Measurements from ENCODE around the gene APPL1.

APPL1 gene

DNA sequence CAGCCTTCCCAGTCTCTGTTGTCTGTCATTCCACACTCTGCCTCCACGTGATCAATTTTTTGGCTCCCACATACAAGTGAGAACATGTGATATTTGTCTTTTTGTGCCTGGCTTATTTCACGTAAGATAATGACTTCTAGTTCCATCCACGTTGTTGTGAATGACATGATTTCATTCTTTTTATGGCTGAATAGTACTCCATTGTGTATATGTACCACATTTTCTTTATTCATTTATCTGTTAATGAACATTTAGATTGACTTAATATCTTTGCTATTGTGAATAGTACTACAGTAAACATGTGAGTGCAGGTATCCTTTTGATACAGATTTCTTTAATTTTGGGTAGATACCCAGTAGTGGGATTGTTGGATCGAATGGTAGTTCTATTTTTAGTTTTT lies 33.6 kb downstream of the APPL1 start:
- no peak for DNase-seq
- peaks cover 7% of the 10 kb centered on the region; the same call in 1 of the 2 replicates for H3K36me3 ChIP-seq
- no peak overlapping the region for H3K4me3 ChIP-seq (ENCODE audit: low read depth, low read length)

DNA sequence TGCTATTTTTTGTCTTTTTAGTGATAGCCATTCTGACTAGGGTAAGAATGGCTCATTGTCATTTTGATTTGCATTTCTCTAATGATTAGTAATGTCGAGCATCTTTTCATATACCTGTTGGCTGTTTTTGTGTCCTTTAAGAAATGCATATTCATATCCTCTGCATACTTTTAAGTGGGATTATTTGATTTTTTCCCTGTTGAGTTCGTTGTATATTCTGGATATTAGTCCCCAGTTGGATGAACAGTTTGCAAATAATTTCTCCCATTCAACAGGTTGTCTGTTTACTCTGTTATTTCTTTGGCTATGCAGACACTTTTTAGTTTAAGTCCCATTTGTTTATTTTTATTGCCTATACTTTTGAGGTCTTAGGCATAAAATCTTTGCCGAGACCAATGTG lies 34.4 kb downstream of the APPL1 start:
- H3K4me1 ChIP-seq = no peaks in the 10 kb centered on the region
- no peak for DNase-seq
- no peaks in the 10 kb centered on the region for H3K27me3 ChIP-seq
- H3K4me3 ChIP-seq (ENCODE audit: low read depth, low read length) = no peak overlapping the region
- no peaks in the 10 kb centered on the region for H3K9me3 ChIP-seq
- H3K36me3 ChIP-seq = peaks cover 7% of the 10 kb centered on the region; the same call in 1 of the 2 replicates
- TF ChIP-seq, protein P1, sequence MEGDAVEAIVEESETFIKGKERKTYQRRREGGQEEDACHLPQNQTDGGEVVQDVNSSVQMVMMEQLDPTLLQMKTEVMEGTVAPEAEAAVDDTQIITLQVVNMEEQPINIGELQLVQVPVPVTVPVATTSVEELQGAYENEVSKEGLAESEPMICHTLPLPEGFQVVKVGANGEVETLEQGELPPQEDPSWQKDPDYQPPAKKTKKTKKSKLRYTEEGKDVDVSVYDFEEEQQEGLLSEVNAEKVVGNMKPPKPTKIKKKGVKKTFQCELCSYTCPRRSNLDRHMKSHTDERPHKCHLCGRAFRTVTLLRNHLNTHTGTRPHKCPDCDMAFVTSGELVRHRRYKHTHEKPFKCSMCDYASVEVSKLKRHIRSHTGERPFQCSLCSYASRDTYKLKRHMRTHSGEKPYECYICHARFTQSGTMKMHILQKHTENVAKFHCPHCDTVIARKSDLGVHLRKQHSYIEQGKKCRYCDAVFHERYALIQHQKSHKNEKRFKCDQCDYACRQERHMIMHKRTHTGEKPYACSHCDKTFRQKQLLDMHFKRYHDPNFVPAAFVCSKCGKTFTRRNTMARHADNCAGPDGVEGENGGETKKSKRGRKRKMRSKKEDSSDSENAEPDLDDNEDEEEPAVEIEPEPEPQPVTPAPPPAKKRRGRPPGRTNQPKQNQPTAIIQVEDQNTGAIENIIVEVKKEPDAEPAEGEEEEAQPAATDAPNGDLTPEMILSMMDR (IDR thresholded peaks at IDR 0.05; ENCODE audit: low read depth, low read length) = no peak

More for the DNA sequence above, 33.6 kb downstream of the APPL1 start:
- H3K4me1 ChIP-seq = no peaks in the 10 kb centered on the region
- TF ChIP-seq, protein P1 (IDR thresholded peaks at IDR 0.05; ENCODE audit: low read depth, low read length) = no peak
- H3K9me3 ChIP-seq = no peaks in the 10 kb centered on the region
- no peaks in the 10 kb centered on the region for H3K27me3 ChIP-seq

DNA sequence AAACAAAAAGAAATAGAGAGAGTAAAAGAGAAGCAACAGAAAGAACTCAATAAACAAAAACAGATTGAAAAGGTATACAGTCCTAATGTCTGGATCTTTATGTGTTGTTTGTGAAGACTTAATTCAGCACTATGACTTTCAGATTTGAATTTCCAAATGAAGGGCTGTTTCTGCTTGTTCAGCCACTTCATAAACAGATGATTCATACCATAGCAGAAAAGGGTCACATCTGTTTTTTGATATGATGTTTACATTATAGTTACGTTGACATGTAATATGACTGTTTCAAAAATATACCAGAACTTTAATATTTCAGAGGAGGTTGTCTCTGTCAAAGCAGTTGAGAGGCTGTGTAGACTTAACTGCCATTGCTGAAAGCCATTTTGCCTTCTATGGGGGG lies 40.9 kb downstream of the APPL1 start:
- H3K36me3 ChIP-seq = no peaks in the 10 kb centered on the region
- no peak overlapping the region for H3K4me3 ChIP-seq (ENCODE audit: low read depth, low read length)
- no peaks in the 10 kb centered on the region for H3K4me1 ChIP-seq
- no peaks in the 10 kb centered on the region for H3K27me3 ChIP-seq
- H3K9me3 ChIP-seq = no peaks in the 10 kb centered on the region
- TF ChIP-seq, protein P1 (IDR thresholded peaks at IDR 0.05; ENCODE audit: low read depth, low read length) = no peak
- no peak for DNase-seq

DNA sequence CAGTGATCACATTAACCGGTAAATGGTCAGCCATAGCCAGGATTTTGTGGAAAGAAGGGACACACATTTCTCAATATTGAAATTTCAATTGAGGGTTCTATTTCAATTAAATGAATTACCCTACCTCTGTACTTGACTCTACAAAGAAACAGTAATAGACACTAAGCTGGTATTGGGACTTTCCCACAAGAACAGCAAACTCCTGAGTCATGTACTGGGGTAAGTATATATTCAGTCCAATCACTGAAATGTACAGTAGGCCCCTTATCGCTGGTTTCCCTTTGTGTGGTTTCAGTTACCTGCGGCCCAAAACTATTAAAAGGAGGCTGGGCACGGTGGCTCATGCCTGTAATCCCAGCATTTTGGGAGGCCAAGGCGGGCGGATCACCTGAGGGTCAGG lies 47.3 kb downstream of the APPL1 start:
- H3K9me3 ChIP-seq = no peaks in the 10 kb centered on the region
- no peak for DNase-seq
- no peaks in the 10 kb centered on the region for H3K27me3 ChIP-seq
- no peak overlapping the region for H3K4me3 ChIP-seq (ENCODE audit: low read depth, low read length)
- no peaks in the 10 kb centered on the region for H3K36me3 ChIP-seq
- no peaks in the 10 kb centered on the region for H3K4me1 ChIP-seq
- TF ChIP-seq, protein P1 (IDR thresholded peaks at IDR 0.05; ENCODE audit: low read depth, low read length) = no peak

DNA sequence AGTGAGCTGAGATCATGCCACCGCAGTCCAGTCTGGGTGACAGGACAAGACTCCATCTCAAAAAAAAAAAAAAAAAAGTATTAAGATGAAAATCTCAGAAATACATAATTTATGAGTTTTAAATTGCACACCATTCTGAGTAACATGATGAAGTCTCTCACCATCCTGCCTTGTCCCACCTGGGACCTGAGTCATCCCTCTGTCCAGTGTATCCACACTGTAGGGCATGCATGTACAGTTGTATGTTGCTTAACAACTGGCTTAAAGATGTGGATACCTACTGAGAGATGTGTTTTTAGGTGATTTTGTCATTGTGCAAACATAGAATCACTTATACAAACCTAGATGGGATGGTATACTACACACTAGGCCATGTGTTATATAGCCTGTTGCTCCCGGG lies 47.9 kb downstream of the APPL1 start:
- no peaks in the 10 kb centered on the region for H3K9me3 ChIP-seq
- H3K4me1 ChIP-seq = no peaks in the 10 kb centered on the region
- no peak overlapping the region for H3K4me3 ChIP-seq (ENCODE audit: low read depth, low read length)
- H3K36me3 ChIP-seq = no peaks in the 10 kb centered on the region
- TF ChIP-seq, protein P1 (IDR thresholded peaks at IDR 0.05; ENCODE audit: low read depth, low read length) = no peak
- DNase-seq = no peak
- no peaks in the 10 kb centered on the region for H3K27me3 ChIP-seq

DNA sequence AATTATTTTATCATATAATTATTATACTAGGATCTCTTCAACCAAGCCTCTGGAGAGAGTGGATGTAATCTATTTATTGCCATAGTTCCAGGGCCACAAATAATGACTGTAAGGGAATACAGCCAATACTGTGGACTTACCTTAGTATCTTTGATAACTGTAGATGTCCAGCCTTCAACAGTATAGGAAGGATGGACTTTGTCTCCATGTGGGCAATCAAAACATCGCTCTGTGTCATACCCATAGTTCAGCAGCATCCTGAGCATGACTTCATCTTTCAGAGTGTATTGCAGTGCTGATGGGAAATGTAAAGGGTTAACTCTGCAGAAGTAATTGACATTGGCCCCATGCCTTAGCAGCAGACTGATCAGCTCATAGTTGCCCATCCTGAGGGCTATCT lies 50.7 kb downstream of the APPL1 start:
- Histone ChIP-seq H3K9me3 (no peaks in the 10 kb centered on the region), H3K4me1 (no peaks in the 10 kb centered on the region), H3K36me3 (no peaks in the 10 kb centered on the region), H3K4me3 (ENCODE audit: low read depth, low read length) (no peak overlapping the region), H3K27me3 (no peaks in the 10 kb centered on the region)
- TF ChIP-seq, protein P1 (IDR thresholded peaks at IDR 0.05; ENCODE audit: low read depth, low read length) = no peak
- no peak for DNase-seq
